Spleen (tissue), 11 donors: ENCODE measurements around the gene CRYBG1. TPM values are rescaled to one million over a fixed set of nuclear protein-coding genes. Genes with fewer than 3 reads are reported as not detected.

ENCODE experiments used
- DNase-seq: peaks from one replicate; pipeline ENCODE4 v3.0.0-alpha.2; 2020
- H3K27ac ChIP-seq, 8 donors: fragments of 200-600 bp; sonication (generic) in 7 of 8; 1 replicate in 4 of 8; 2 replicates in 4 of 8; pipeline versions ENCODE4 v1.5.0 to v1.8.0; 2016 to 2021; ENCODE audit warnings: inconsistent platforms in 4 of 8, mild to moderate bottlenecking in 4 of 8, moderate library complexity in 1 of 8
- H3K27me3 ChIP-seq, 7 donors: fragments of 200-600 bp; sonication (generic) in 6 of 7; replicated peaks in 1 of 7; 1 replicate in 4 of 7; 2 replicates in 3 of 7; pipeline versions ENCODE4 v1.5.0 to v1.8.0; 2016 to 2021; ENCODE audit warnings: inconsistent platforms in 3 of 7, mild to moderate bottlenecking in 1 of 7
- H3K36me3 ChIP-seq, 6 donors: fragments of 200-600 bp; sonication (generic) in 5 of 6; 1 replicate in 4 of 6; 2 replicates in 2 of 6; pipeline versions ENCODE4 v1.5.0 to v1.8.0; 2016 to 2021; ENCODE audit warnings: inconsistent platforms in 2 of 6
- H3K4me1 ChIP-seq, 6 donors: fragments of 200-600 bp; sonication (generic) in 5 of 6; 1 replicate in 3 of 6; 2 replicates in 3 of 6; pipeline versions ENCODE4 v1.5.0 to v1.8.0; 2016 to 2021; ENCODE audit warnings: inconsistent platforms in 3 of 6
- H3K4me3 ChIP-seq, 8 donors: fragments of 200-600 bp; sonication (generic) in 7 of 8; 1 replicate in 4 of 8; 2 replicates in 4 of 8; pipeline versions ENCODE4 v1.5.0 to v1.8.0; 2016 to 2021; ENCODE audit warnings: inconsistent platforms in 4 of 8, mild to moderate bottlenecking in 4 of 8, moderate library complexity in 2 of 8
- H3K9me3 ChIP-seq, 8 donors: fragments of 200-600 bp; sonication (generic) in 7 of 8; 1 replicate in 4 of 8; 2 replicates in 4 of 8; pipeline versions ENCODE4 v1.5.0 to v1.8.0; 2016 to 2021; ENCODE audit warnings: inconsistent platforms in 4 of 8
- CTCF ChIP-seq, 11 experiments: fragments of 200-600 bp in 7 of 11; fragments of 450-650 bp in 4 of 11; sonication (generic) in 4 of 11; IDR thresholded peaks in 8 of 11; conservative IDR thresholded peaks in 3 of 11; 1 replicate in 7 of 11; 2 replicates in 4 of 11; pipeline versions ENCODE4 v1.4.0 to v1.8.0; 2016 to 2021; ENCODE audit warnings: antibody characterized with exemption in 11 of 11, inconsistent platforms in 4 of 11, mild to moderate bottlenecking in 1 of 11
- POLR2A ChIP-seq, 3 donors: fragments of 450-650 bp; IDR thresholded peaks; one replicate each; pipeline ENCODE4 v1.5.1; 2017; ENCODE audit warnings: antibody characterized with exemption in 3 of 3, mild to moderate bottlenecking in 1 of 3
- POLR2AphosphoS5 ChIP-seq, 3 donors: sonication (generic); formaldehyde crosslinking; IDR thresholded peaks; one replicate each; pipeline ENCODE4 v1.5.1; 2017; ENCODE audit warnings: antibody characterized with exemption in 3 of 3
- WGBS, 5 donors: extraction: QIAGEN DNeasy Blood & Tissue Kit in 3 of 5; methylation state at CpG; one replicate each; pipeline versions ENCODE4 v1.1.5 to v1.1.7; 2013 to 2018; 5-methylcytosine and 5-hydroxymethylcytosine counted together
- intact Hi-C: fragments of 100-400 bp; cut with DNase I; formaldehyde crosslinking; loops from one replicate; pipeline ENCODE4 v1.15.0; 2023; ENCODE audit warnings: low total_unique reads
- polyA plus RNA-seq, 3 donors: library from polyadenylated mRNA; stranded (reverse); fragments of 200-250 nt; gene quantifications; one replicate each; pipeline ENCODE4 v1.2.1, GENCODE V29; 2013
- total RNA-seq, 7 donors: library from RNA; depleted of rRNA in 3 of 7; stranded (reverse); fragments of >200 nt in 3 of 7; fragmentation: NEBNext Ultra II Directional in 4 of 7; extraction: Animal tissue kit (Norgen Biotek cat#: 25700) in 4 of 7; gene quantifications; one replicate each; pipeline versions ENCODE4 v1.1.0 to v1.2.1, GENCODE V29; 2016 to 2021
- donor health status: healthy with polysubstance abuse.
- donor health status: DM: no; HTN: no; CAD: no; lungs with moderate emphysema.
- donor health status: DM: no; HTN: no; CAD: no.
- donor health status: Bipolar disorder and iron deficiency.
- donor health status: healthy.
- donor health status: DM: no; HTN: no; CAD: no.
- donor health status: DM: yes; HTN: yes; CAD: no.

Gene CRYBG1
- total and polyA plus RNA-seq, 10 donors: 5.6 to 39.1 (median 28.1) TPM

DNA sequence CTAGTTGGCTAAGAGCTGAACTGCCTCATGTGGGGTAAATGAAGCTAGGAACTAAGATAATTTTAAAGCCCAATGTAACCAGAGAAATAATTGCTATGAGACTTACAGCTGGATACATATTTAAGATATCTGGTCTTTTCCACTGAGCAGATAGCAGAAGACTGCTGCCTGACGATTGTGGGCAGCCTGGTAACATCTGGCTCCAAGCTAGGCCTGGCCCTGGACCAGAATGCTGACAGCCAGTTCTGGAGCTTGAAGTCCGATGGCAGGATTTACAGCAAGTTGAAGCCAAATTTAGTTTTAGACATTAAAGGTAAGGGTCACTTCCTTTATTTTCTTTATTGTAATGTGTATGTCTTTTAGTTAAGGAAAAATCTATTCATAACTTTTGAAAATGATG is 203.1 kb downstream of the CRYBG1 start:
- DNase-seq: no peak
- Histone ChIP-seq H3K9me3 (no peaks in the 10 kb centered on the region), H3K27me3 (no peaks in the 10 kb centered on the region), H3K4me3 (no peak overlapping the region), H3K27ac (no peak overlapping the region), H3K4me1 (peaks cover 0 to 28% (median 0%) of the 10 kb centered on the region in 6 donors), H3K36me3 (peaks cover 5 to 99% (median 70%) of the 10 kb centered on the region in 6 donors)
- intact Hi-C loops: loop anchor here (10.0 kb wide), 1 partner anchor 229 kb away; no protein-coding TSS in a partner anchor
- TF ChIP-seq POLR2A (IDR thresholded peaks at IDR 0.05) (no peak), CTCF (IDR thresholded peaks at IDR 0.05 in 8 of 11, conservative IDR thresholded peaks at IDR 0.05 in 3 of 11) (no peak), POLR2AphosphoS5 (IDR thresholded peaks at IDR 0.05) (no peak)
- 79 to 88% (median 80%) methylated on average over 2 of the region's 2 CpGs for whole genome bisulfite sequencing, 5 donors

GRCh38 chr6:106564476-106564875 is 204.0 kb downstream of the CRYBG1 start:
- no peaks in the 10 kb centered on the region for H3K27me3 ChIP-seq
- no peak overlapping the region for H3K4me3 ChIP-seq
- WGBS, 5 donors: 62 to 94% (median 69%) methylated on average over 3 to 4 of the region's 4 CpGs
- intact Hi-C loops: loop anchor here (10.0 kb wide), 1 partner anchor 230 kb away; no protein-coding TSS in a partner anchor
- peaks cover 0 to 28% (median 0%) of the 10 kb centered on the region in 6 donors for H3K4me1 ChIP-seq
- TF ChIP-seq POLR2A (IDR thresholded peaks at IDR 0.05) (no peak), POLR2AphosphoS5 (IDR thresholded peaks at IDR 0.05) (no peak), CTCF (IDR thresholded peaks at IDR 0.05 in 8 of 11, conservative IDR thresholded peaks at IDR 0.05 in 3 of 11) (no peak)
- no peak for DNase-seq
- H3K27ac ChIP-seq: no peak overlapping the region
- H3K9me3 ChIP-seq: no peaks in the 10 kb centered on the region
- H3K36me3 ChIP-seq: peaks cover 3 to 99% (median 70%) of the 10 kb centered on the region in 6 donors

- intact Hi-C loops: loop anchor here (10.0 kb wide), 1 partner anchor 234 kb away; no protein-coding TSS in a partner anchor
- Histone ChIP-seq H3K4me3 (no peak overlapping the region), H3K4me1 (peaks cover 0 to 24% (median 0%) of the 10 kb centered on the region in 6 donors), H3K9me3 (no peaks in the 10 kb centered on the region), H3K36me3 (peaks cover 3 to 89% (median 59%) of the 10 kb centered on the region in 6 donors), H3K27ac (no peak overlapping the region), H3K27me3 (no peaks in the 10 kb centered on the region)
- DNase-seq: no peak
- WGBS, 5 donors: 69 to 93% (median 89%) methylated on average over 2 of the region's 2 CpGs
- no peak for TF ChIP-seq CTCF (IDR thresholded peaks at IDR 0.05 in 8 of 11, conservative IDR thresholded peaks at IDR 0.05 in 3 of 11)
- no peak for TF ChIP-seq POLR2AphosphoS5 (IDR thresholded peaks at IDR 0.05)
- TF ChIP-seq POLR2A (IDR thresholded peaks at IDR 0.05): no peak
Measured at GRCh38 chr6:106568530-106568929, 208.0 kb downstream of the CRYBG1 start.

- Histone ChIP-seq H3K9me3 (no peaks in the 10 kb centered on the region), H3K36me3 (peaks cover 0 to 81% (median 50%) of the 10 kb centered on the region in 6 donors), H3K27me3 (no peaks in the 10 kb centered on the region), H3K4me1 (peaks cover 0 to 26% (median 0%) of the 10 kb centered on the region in 6 donors), H3K27ac (no peak overlapping the region), H3K4me3 (no peak overlapping the region)
- intact Hi-C loops: loop anchor here (10.0 kb wide), 1 partner anchor 235 kb away; no protein-coding TSS in a partner anchor
- no peak for DNase-seq
- 85 to 100% (median 94%) methylated on average over 4 of the region's 4 CpGs for WGBS, 5 donors
- TF ChIP-seq CTCF (IDR thresholded peaks at IDR 0.05 in 8 of 11, conservative IDR thresholded peaks at IDR 0.05 in 3 of 11) (no peak), POLR2AphosphoS5 (IDR thresholded peaks at IDR 0.05) (no peak), POLR2A (IDR thresholded peaks at IDR 0.05) (no peak)
Measured at GRCh38 chr6:106569428-106569827, 208.9 kb downstream of the CRYBG1 start.
